GM23338 (cell line): ENCODE results near the gene RNF214. TPM values are rescaled to one million over a fixed set of nuclear protein-coding genes. Genes with fewer than 3 reads are reported as not detected.

Experiments used
- ATAC-seq: fragments of 200-7000 bp; cut with Tn5 transposase; 3 replicates; pipeline ENCODE4 v1.9.1; 2020
- DNase-seq: peaks from one replicate; pipeline ENCODE4 v3.0.0-alpha.2; 2015; ENCODE audit warnings: low spot score
- H2AFZ ChIP-seq: fragments of 200-600 bp; sonication (generic); 2 replicates; pipeline ENCODE4 v1.8.0; 2016; ENCODE audit warnings: antibody characterized with exemption, mild to moderate bottlenecking, moderate library complexity
- H3F3A ChIP-seq: fragments of 200-600 bp; sonication (generic); replicated peaks from 2 replicates; pipeline ENCODE4 v1.8.0; 2017; ENCODE audit warnings: antibody characterized with exemption, mixed run types, low read depth
- H3K27ac ChIP-seq: fragments of 200-600 bp; sonication (generic); 2 replicates; pipeline ENCODE4 v1.6.1; 2016; ENCODE audit warnings: low read depth
- H3K27me3 ChIP-seq: fragments of 200-600 bp; sonication (generic); 2 replicates; pipeline ENCODE4 v1.8.0; 2016; ENCODE audit warnings: mild to moderate bottlenecking, mixed run types, moderate library complexity; ENCODE audit not compliant: insufficient read depth
- H3K36me3 ChIP-seq: fragments of 200-600 bp; sonication (generic); 2 replicates; pipeline ENCODE4 v1.8.0; 2016; ENCODE audit warnings: mild to moderate bottlenecking; ENCODE audit not compliant: insufficient read depth
- H3K4me1 ChIP-seq: fragments of 200-600 bp; sonication (generic); 2 replicates; pipeline ENCODE4 v1.8.0; 2016; ENCODE audit warnings: mild to moderate bottlenecking, moderate library complexity; ENCODE audit not compliant: insufficient read depth
- H3K4me2 ChIP-seq: fragments of 200-600 bp; sonication (generic); 2 replicates; pipeline ENCODE4 v1.7.1; 2017; ENCODE audit warnings: mixed run types
- H3K4me3 ChIP-seq: fragments of 200-600 bp; sonication (generic); 2 replicates; pipeline ENCODE4 v1.6.1; 2016; ENCODE audit warnings: mixed run types
- H3K79me2 ChIP-seq: fragments of 200-600 bp; sonication (generic); replicated peaks from 2 replicates; pipeline ENCODE4 v1.8.0; 2017; ENCODE audit warnings: mild to moderate bottlenecking; ENCODE audit not compliant: insufficient read depth
- H3K9me2 ChIP-seq: fragments of 200-600 bp; sonication (generic); 2 replicates; pipeline ENCODE4 v1.8.0; 2017; ENCODE audit not compliant: insufficient read depth
- H4K20me1 ChIP-seq: fragments of 200-600 bp; sonication (generic); replicated peaks from 2 replicates; pipeline ENCODE4 v1.8.0; 2017; ENCODE audit warnings: mild to moderate bottlenecking; ENCODE audit not compliant: insufficient read depth
- H3K27ac Mint-ChIP-seq: 2 replicates; pipeline ENCODE4 v1.8.0; 2020; ENCODE audit warnings: inconsistent platforms, mild to moderate bottlenecking, moderate library complexity, mixed read lengths
- H3K27me3 Mint-ChIP-seq: 3 replicates; pipeline ENCODE4 v1.8.0; 2022; ENCODE audit warnings: low read depth, mild to moderate bottlenecking, moderate library complexity, mixed read lengths, inconsistent platforms; ENCODE audit not compliant: insufficient read depth, poor library complexity
- H3K36me3 Mint-ChIP-seq: 3 replicates; pipeline ENCODE4 v1.8.0; 2021; ENCODE audit warnings: low read depth, mild to moderate bottlenecking, inconsistent platforms, moderate library complexity, mixed read lengths
- H3K4me1 Mint-ChIP-seq: 3 replicates; pipeline ENCODE4 v1.8.0; 2020; ENCODE audit warnings: mild to moderate bottlenecking, inconsistent platforms, mixed read lengths
- H3K4me3 Mint-ChIP-seq: 3 replicates; pipeline ENCODE4 v1.8.0; 2021; ENCODE audit warnings: moderate library complexity, mild to moderate bottlenecking, inconsistent platforms, mixed read lengths
- H3K9me3 Mint-ChIP-seq: 3 replicates; pipeline ENCODE4 v1.8.0; 2020; ENCODE audit warnings: moderate library complexity, mild to moderate bottlenecking, inconsistent platforms, mixed read lengths
- CREB1 ChIP-seq: fragments of 250-450 bp; sonication (Bioruptor Pico); IDR thresholded peaks from 2 replicates; pipeline ENCODE4 v1.5.0; 2020; ENCODE audit warnings: low read depth, mild to moderate bottlenecking, moderate library complexity
- EZH2 ChIP-seq: fragments of 200-600 bp; sonication (generic); IDR thresholded peaks from one replicate; pipeline ENCODE4 v1.8.0; 2017; ENCODE audit warnings: antibody characterized with exemption, mild to moderate bottlenecking, low read depth; ENCODE audit not compliant: unreplicated experiment
- EZH2phosphoT487 ChIP-seq: fragments of 200-600 bp; sonication (generic); IDR thresholded peaks from one replicate; pipeline ENCODE4 v1.8.1; 2018; ENCODE audit warnings: antibody characterized with exemption; ENCODE audit not compliant: unreplicated experiment
- JUNB ChIP-seq: IDR thresholded peaks from one replicate; pipeline ENCODE4 v1.6.1; 2016; ENCODE audit warnings: antibody characterized with exemption; ENCODE audit not compliant: unreplicated experiment
- NANOG ChIP-seq: IDR thresholded peaks from 2 replicates; pipeline ENCODE4 v1.6.1; 2016; ENCODE audit warnings: antibody characterized with exemption, borderline replicate concordance
- POLR2AphosphoS5 ChIP-seq: IDR thresholded peaks from 2 replicates; pipeline ENCODE4 v1.6.1; 2016; ENCODE audit warnings: antibody characterized with exemption, low read depth
- STAT1 ChIP-seq: IDR thresholded peaks from one replicate; pipeline ENCODE4 v1.6.1; 2016; ENCODE audit warnings: antibody characterized with exemption; ENCODE audit not compliant: unreplicated experiment
- ZNF114 ChIP-seq: fragments of 250-450 bp; sonication (Bioruptor Pico); IDR thresholded peaks from 2 replicates; pipeline ENCODE4 v1.5.0; 2020; ENCODE audit warnings: mild to moderate bottlenecking, moderate library complexity
- ZNF462 ChIP-seq: fragments of 250-450 bp; sonication (Bioruptor Pico); IDR thresholded peaks from 2 replicates; pipeline ENCODE4 v1.5.0; 2020; ENCODE audit warnings: mild to moderate bottlenecking, moderate library complexity
- polyA plus RNA-seq: library from polyadenylated mRNA; unstranded; fragments of >200 nt; fragmentation: Nextera tagmentation; extraction: Ambion mirVana; gene quantifications from 2 replicates; pipeline ENCODE4 v1.2.1, GENCODE V29; 2016
- total RNA-seq: library from RNA; depleted of rRNA; stranded (reverse); fragments of >200 nt; shearing (Covaris generic); gene quantifications from 2 replicates; pipeline ENCODE4 v1.2.3, GENCODE V29; 2014
- TF ChIP-seq, protein P1 (sequence below): IDR thresholded peaks from one replicate; pipeline ENCODE4 v1.6.1; 2018; ENCODE audit warnings: antibody characterized with exemption; ENCODE audit not compliant: unreplicated experiment
- TF ChIP-seq, protein P2 (sequence below), 2 experiments: fragments of 200-600 bp in 1 of 2; sonication (generic) in 1 of 2; conservative IDR thresholded peaks; 2 replicates each; pipeline versions ENCODE4 v1.5.1 to v1.6.1; 2016 to 2017; ENCODE audit warnings: antibody characterized with exemption in 2 of 2, low read depth in 2 of 2, mild to moderate bottlenecking in 2 of 2, moderate library complexity in 1 of 2

The RNF214 gene
- total and polyA plus RNA-seq, 2 experiments from 2014 or later: 19.4 to 28.4 TPM

DNA sequence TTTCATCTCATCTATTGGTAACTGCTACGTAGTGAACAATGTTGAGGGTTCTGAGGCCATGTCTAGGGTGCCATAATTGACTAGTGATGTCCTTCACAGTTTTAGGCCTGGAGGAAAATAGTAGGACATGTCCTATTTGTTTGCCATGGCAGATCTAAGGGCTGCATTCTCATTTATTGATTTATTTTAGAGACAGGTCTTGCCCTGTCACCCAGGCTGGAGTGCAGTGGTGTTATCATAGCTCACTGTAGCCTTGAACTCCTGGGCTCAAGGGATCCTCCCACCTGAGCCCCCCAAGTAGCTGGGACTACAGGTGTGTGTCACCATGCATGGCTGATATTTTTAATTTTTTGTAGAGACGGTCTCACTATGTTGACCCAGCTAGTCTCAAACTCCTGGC lies 100.4 kb downstream of the RNF214 start (continued):
- TF ChIP-seq ZNF114 (CRISPR knock-in tag): no peak
- TF ChIP-seq, protein P1, sequence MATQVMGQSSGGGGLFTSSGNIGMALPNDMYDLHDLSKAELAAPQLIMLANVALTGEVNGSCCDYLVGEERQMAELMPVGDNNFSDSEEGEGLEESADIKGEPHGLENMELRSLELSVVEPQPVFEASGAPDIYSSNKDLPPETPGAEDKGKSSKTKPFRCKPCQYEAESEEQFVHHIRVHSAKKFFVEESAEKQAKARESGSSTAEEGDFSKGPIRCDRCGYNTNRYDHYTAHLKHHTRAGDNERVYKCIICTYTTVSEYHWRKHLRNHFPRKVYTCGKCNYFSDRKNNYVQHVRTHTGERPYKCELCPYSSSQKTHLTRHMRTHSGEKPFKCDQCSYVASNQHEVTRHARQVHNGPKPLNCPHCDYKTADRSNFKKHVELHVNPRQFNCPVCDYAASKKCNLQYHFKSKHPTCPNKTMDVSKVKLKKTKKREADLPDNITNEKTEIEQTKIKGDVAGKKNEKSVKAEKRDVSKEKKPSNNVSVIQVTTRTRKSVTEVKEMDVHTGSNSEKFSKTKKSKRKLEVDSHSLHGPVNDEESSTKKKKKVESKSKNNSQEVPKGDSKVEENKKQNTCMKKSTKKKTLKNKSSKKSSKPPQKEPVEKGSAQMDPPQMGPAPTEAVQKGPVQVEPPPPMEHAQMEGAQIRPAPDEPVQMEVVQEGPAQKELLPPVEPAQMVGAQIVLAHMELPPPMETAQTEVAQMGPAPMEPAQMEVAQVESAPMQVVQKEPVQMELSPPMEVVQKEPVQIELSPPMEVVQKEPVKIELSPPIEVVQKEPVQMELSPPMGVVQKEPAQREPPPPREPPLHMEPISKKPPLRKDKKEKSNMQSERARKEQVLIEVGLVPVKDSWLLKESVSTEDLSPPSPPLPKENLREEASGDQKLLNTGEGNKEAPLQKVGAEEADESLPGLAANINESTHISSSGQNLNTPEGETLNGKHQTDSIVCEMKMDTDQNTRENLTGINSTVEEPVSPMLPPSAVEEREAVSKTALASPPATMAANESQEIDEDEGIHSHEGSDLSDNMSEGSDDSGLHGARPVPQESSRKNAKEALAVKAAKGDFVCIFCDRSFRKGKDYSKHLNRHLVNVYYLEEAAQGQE: no peak

GRCh38 chr11:117333917-117334316 lies 101.4 kb downstream of the RNF214 start:
- DNase-seq: no peak
- Histone ChIP-seq H3F3A (no peaks in the 10 kb centered on the region), H3K4me1 (no peaks in the 10 kb centered on the region), H3K36me3 (no peaks in the 10 kb centered on the region), H3K4me2 (no peak overlapping the region), H3K27ac (no peak overlapping the region), H4K20me1 (no peaks in the 10 kb centered on the region), H3K27me3 (no peaks in the 10 kb centered on the region), H3K79me2 (no peaks in the 10 kb centered on the region), H2AFZ (no peak overlapping the region), H3K9me2 (no peaks in the 10 kb centered on the region), H3K4me3 (no peak overlapping the region)
- Mint-ChIP-seq H3K9me3 (no peaks in the 10 kb centered on the region), H3K36me3 (no peaks in the 10 kb centered on the region), H3K4me1 (no peaks in the 10 kb centered on the region), H3K27ac (no peak overlapping the region), H3K4me3 (no peak overlapping the region), H3K27me3 (no peaks in the 10 kb centered on the region)
- ATAC-seq: no peak
- no peak for TF ChIP-seq EZH2phosphoT487
- no peak for TF ChIP-seq POLR2AphosphoS5
- no peak for TF ChIP-seq ZNF462 (CRISPR knock-in tag)
- no peak for TF ChIP-seq EZH2
- TF ChIP-seq, protein P2, sequence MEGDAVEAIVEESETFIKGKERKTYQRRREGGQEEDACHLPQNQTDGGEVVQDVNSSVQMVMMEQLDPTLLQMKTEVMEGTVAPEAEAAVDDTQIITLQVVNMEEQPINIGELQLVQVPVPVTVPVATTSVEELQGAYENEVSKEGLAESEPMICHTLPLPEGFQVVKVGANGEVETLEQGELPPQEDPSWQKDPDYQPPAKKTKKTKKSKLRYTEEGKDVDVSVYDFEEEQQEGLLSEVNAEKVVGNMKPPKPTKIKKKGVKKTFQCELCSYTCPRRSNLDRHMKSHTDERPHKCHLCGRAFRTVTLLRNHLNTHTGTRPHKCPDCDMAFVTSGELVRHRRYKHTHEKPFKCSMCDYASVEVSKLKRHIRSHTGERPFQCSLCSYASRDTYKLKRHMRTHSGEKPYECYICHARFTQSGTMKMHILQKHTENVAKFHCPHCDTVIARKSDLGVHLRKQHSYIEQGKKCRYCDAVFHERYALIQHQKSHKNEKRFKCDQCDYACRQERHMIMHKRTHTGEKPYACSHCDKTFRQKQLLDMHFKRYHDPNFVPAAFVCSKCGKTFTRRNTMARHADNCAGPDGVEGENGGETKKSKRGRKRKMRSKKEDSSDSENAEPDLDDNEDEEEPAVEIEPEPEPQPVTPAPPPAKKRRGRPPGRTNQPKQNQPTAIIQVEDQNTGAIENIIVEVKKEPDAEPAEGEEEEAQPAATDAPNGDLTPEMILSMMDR (conservative IDR thresholded peaks at IDR 0.05; ENCODE audit: low read depth in 2 of 2): no peak
- TF ChIP-seq CREB1 (CRISPR knock-in tag): no peak
- TF ChIP-seq STAT1: no peak
- no peak for TF ChIP-seq JUNB
- no peak for TF ChIP-seq NANOG
- TF ChIP-seq ZNF114 (CRISPR knock-in tag): no peak
